ENCODE results near the gene DNAJC21.
"Not testable (repeated sequence)": the region's sequence is repeated elsewhere in the genome, so short reads cannot be mapped to it uniquely, and the experiment has no call there.

DNAJC21 gene

DNA sequence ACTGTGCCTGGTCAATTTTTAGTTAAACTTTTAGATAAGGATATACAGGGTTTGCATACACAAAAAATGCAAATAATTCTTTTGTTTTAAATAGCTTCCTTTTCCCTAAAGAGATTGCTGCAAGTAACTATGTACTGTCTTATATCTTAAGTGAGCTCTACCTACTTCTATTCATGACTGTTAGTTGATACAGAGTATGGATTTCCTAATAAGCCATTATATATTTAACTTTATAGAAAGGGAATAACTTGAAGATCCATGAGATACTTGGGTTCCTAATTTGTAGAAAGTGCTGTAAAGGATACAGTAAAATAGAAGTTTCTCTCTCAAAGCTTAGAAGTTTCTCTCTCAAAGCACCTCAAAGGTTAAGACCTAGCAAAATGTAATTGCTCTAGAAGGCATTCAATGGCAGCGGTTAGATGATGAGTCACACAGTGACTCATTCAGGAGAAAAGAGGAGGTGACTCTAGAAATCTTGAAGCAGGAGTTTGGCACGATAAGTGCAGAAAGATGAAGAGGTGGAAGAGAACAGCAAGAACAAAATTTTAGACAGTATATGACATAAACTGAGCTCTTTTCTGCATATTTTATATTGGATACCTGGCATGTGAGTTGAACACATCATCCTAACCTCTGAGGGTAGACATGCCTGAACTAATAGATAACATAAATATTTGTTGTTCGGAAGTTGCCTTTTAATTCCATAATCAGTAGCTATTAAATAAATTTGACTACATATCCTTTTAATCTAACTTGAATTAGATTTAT lies 5.5 kb upstream of the DNAJC21 start:
- DNase-seq (ENCODE audit: low read depth): peak; percentile 89

DNA sequence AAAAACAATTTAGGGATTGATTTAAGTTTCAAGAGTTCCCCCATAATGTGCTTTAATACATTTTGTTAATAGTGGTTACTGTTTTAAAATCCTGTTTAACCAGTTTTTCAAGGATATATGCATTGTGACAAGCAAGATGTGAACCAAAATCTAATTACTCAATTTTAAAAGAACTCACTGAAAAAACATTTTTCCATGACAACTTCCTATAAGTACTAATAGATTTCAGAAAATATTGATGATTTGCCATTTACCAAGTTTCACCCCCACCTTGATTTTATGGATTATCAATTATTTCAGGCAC lies 4.9 kb upstream of the DNAJC21 start:
- DNase-seq (ENCODE audit: low read depth): no peak

- DNase-seq (ENCODE audit: low read depth): no peak
These were observed 3.0 kb upstream of the DNAJC21 start for GRCh38 chr5:34926318-34926888.

DNA sequence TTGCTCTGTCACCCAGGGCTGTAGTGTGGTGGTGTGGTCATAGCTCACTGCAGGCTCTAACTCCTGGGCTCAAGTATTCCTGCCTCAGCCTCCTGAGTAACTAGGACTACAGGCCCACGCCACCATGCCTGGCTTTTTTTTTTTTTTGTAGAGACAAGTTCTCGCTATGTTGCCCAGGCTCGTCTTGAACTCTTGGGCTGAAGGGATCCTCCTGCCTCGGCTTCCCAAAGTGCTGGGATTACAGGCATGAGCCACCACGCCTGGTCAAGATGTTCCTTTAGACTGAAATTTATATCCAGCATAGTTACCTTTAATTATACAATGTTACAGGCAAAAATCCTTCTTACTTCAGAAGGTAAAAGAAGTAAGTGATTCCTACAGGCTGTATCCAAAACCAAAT lies 1.6 kb upstream of the DNAJC21 start:
- no peak for DNase-seq (ENCODE audit: low read depth)

GRCh38 chr5:34928267-34928666 lies 1.1 kb upstream of the DNAJC21 start:
- DNase-seq (ENCODE audit: low read depth): no peak

- peak; percentile 84 for DNase-seq (ENCODE audit: low read depth)
These were observed 532 bp downstream of the DNAJC21 start for GRCh38 chr5:34929720-34930461.

DNA sequence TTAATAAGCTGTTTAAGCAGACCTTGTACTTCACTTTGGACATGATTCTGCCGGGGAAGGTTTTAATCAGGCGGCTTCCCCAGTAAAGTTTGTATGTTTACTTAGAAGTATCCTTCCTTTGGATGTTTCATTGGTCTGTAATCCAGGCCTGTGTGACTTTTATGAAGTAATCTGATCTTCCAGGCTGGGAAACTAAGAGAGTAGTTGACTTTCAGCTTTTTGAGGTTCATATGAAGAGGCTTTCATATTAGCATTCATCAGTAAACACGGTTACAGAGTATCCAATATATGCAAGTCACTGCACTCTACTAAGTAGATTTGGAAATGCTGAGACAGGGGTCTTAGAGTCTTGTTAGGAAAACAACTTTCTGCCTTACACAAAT lies 1.1 kb downstream of the DNAJC21 start:
- peak; percentile 69 for DNase-seq (ENCODE audit: low read depth)

DNA sequence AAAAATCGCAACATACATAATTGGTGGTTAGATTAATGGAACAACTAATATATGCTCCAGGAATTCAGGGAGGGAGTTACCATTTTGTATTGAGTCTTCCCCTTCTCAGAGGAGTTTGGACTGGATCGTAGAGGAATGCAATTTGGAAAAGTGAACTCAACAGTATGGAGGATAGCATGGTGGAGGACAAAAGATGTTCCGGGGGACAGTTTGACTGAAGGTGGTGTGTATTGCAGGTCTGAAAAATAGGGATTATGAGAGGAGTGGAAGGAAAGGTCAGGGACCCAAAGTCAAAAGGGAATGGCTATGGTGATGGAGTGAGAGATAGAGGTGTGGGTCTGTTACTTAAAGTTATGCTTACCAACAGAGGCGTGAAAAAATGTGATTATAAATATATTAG lies 1.5 kb downstream of the DNAJC21 start:
- DNase-seq (ENCODE audit: low read depth): no peak

DNA sequence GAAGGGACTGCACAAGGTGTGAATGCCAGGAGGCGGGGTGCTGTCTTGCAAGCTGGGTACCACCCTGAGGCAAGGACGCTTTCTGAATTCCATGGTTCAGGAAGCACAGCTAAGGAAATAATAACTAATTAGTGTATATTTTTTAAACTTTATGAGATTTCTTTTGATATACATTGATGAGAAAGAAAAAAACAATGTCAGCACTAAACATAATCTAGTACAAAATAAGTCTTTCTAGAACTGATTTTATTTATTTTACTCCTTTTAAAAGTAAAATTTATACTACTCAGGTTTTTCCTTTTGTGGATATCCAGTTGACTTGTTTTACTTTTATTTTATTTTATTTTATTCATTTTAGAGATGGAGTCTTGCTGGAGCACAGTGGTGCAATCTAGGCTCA lies 3.6 kb downstream of the DNAJC21 start:
- DNase-seq (ENCODE audit: low read depth): no peak

DNA sequence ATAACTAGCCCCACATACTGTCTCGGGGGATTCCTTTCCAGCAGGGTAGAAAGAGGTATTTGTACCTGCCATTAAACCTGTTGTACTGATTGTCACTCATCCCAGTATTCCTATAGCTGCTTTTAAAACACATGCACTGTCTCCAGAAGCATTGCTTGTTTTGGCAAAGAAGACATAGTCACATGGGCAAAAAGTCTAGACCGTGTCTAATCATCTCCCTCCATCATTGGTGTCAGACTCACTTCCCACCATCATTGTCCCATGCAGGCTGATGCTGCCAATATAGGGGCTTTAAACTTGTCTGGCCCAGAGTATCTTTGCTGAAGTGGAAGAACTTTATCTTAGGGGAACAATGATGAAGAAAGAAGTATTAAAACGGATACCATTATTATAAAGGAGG lies 12.6 kb downstream of the DNAJC21 start:
- DNase-seq (ENCODE audit: low read depth): no peak

GRCh38 chr5:34944044-34944443 lies 14.7 kb downstream of the DNAJC21 start:
- no peak for DNase-seq (ENCODE audit: low read depth)

DNA sequence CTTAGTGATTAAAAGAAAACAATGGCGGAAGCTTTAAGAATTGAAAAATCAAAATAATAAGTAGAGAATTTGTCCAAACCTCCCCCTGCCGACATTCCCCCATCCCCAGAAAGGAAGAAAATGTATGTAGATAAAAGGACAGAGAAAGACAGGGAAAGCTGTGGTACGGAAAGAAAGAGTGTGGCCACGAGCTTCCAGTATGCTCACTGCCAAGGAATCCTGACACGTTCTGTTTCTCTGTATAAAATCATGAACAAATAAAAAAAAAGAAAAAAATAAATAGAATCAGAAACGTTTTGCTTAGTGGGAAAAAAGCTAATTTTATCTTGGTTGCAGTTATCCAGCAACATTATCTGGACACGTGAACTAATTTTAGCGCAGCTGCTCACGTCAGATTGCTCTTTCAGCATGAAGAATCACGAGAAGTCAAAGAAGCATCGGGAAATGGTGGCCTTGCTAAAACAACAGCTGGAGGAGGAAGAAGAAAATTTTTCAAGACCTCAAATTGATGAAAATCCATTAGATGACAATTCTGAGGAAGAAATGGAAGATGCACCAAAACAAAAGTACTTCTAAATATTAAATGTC lies 15.2 kb downstream of the DNAJC21 start:
- DNase-seq (ENCODE audit: low read depth): no peak

- DNase-seq (ENCODE audit: low read depth): peak; percentile 43
These were observed 28.0 kb downstream of the DNAJC21 start for GRCh38 chr5:34957321-34957720.

DNA sequence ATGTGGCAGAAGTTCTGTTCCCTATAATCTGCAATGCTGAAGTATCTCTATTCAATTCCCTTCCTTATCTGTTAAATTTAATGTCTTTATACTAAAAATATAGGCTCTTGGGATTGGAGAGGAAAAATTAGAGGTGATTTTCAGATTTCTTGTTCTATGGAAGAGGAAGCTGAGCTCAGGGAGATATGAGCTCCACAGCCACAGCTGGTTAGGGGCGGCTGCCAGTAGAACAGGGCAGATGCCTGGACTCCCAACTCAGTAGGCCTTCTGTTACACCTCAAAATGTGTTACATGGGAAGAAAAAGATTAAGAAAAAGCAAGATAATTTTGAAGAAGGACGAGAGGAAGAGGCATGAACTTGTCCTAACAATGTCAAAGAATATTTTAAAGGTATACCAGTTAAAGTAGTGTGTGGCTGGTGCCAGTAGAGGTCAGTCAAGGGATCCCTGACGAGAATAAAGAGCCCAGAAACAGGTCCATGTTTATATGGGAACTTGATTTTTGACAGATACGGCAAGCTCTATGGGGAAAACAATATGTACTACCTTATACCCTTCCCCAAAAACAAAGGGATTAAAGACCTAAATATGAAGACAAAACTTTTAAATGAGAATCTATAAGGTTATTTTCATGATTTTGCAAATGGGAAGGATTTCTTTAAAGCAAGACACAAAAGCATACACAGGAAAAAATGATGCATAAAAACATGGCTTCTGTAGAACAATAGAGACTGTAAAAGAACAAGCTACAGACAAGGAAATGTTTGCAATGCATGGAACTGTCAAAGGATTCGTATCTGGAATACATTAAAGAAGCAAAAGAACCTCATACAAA lies 28.7 kb downstream of the DNAJC21 start:
- DNase-seq (ENCODE audit: low read depth): peak; percentile 46

DNA sequence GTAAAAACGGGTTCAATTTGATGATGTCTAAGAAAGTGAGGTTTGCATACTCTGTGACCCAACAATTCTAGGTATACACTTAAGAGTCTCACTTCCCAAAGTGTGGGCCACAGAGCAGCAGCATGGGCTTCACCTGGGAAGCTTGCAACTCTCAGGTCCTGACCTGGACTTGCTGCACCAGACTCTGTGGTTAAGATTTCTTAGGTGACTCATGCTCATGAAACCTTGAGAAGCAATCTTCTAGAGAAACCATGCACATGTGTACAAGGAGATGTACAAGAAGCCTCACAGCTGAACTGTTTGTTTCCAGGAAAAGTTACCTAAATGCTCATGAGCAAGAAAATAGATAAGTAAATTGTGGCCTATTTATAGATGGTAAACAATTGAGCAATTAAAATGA lies 30.0 kb downstream of the DNAJC21 start:
- peak; percentile 53 for DNase-seq (ENCODE audit: low read depth)

DNA sequence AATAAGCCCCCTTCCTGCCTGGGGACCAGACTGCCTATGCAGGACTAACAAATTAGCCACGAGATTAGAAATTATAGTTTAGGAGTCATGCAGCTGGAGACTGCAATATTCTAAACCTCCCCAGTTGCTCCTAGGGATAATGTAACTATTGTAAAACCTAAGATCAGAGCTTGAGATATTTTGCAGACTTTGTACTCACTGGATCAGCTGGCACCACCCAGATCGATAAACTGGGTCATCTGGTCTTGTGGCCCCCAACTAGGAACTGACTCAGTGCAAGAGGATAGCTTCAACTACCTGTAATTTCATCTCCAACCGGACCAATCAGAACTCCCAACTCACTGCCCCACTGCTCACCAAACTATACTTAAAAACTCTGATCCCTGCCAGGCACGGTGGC lies 38.2 kb downstream of the DNAJC21 start:
- DNase-seq (ENCODE audit: low read depth): no peak

DNA sequence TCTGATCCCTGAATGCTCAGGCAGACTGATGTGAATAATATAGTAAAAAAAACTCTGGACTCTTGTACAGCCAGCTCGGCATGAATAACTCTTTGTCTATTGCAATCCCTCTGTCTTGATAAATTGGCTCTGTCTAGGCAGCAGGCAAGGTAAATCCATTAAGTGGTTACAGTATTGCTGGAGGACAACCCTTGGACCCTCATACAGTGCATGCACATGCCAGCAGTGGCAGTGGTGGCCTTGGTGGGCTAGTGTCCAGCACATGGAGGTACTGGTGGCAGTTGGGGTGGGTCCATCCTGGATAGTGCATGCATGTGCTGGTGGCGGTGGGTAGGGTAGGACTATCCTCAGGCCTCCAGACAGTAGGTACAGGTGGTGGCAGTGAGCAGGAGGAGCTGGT lies 38.9 kb downstream of the DNAJC21 start:
- DNase-seq (ENCODE audit: low read depth): no peak

DNA sequence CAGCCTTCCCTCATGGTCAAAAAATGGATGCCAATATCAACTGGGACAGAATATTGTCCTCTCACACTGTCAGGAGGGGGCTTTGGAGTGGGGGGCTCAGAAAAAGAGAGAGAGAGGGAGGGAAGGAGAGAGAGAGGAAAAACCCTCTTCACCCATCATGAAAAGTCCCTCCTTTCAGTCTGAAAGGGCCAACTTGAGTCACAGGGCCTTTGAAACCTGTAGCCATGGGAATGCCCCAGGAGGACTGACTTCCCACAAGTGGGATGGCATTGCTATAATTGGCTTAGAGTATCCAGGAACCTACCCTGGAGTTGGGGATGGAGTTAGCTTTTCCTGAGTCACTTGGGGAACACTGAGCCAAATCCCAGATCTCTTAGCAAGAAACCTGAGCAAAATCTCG lies 41.2 kb downstream of the DNAJC21 start:
- no peak for DNase-seq (ENCODE audit: low read depth)

DNA sequence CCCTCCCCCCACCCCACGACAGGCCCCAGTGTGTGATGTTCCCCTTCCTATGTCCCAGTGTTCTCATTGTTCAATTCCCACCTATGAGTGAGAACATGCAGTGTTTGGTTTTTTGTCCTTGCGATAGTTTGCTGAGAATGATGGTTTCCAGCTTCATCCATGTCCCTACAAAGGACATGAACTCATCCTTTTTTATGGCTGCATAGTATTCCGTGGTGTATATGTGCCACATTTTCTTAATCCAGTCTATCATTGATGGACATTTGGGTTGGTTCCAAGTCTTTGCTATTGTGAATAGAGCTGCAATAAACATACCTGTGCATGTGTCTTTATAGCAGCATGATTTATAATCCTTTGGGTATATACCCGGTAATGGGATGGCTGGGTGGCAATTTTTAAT lies 42.3 kb downstream of the DNAJC21 start:
- not testable (repeated sequence) for DNase-seq (ENCODE audit: low read depth)

GRCh38 chr5:34976347-34976746 lies 47.0 kb downstream of the DNAJC21 start:
- no peak for DNase-seq (ENCODE audit: low read depth)

- DNase-seq (ENCODE audit: low read depth): no peak
These were observed 48.7 kb downstream of the DNAJC21 start for GRCh38 chr5:34977934-34978613.

GRCh38 chr5:34978681-34979080 lies 49.3 kb downstream of the DNAJC21 start:
- DNase-seq (ENCODE audit: low read depth): no peak

Data from EH (cell line).